ENCODE measurements around the gene PRDM16.

DNA sequence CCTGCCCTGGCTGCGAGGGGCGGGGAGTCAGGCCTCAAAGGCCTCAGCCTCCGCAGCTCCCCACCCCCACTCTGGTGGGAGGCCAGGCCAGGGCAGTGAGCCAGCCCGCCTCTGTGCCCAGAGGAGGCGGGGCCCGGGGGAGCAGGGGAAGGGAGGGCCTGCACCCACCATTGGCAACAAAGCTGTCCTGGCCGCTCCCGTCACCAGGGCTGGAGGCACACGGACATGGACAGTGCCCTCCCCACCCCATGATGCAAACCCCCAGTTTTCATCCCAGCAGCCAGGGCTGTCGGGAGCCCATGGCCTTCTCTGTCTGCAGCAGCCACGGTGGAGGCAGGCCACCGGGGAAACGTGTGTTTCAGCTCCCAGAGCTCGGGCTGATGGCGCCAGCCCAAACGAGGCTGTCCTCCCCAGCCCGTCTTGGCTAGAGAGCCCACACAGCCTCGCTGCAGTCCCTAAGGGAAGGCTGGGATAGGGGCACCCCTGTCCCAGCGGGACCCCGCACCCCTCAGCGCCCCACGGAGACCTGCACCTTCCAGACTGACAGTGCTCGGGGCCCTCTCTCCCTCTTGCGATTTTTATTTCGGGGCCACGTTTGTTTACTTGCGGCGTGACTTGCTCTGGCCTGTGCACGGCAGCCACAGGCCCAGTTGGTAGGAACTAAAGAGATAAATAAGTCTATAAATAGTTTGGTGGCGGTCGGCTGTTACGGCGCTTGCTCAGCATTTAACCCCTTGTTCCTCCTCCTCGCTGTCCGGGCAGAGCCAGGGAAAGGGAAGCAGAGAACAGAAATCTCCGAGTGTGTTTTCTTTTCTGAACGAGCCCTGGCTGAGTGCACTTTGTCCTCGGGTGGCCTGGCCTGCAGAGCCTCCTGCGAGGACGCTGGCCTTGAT is 101.8 kb downstream of the PRDM16 start:
- TF ChIP-seq FOS (IDR thresholded peaks at IDR 0.05; ENCODE audit: low read depth, low read length) (no peak), CEBPB (IDR thresholded peaks at IDR 0.05; ENCODE audit: low read depth, low read length) (no peak), NFE2L2 (IDR thresholded peaks at IDR 0.05; ENCODE audit: low read depth, low read length) (no peak), RAD21 (IDR thresholded peaks at IDR 0.05; ENCODE audit: low read length) (no peak), MXI1 (IDR thresholded peaks at IDR 0.05; ENCODE audit: borderline replicate concordance, low read depth, low read length) (no peak), CHD1 (IDR thresholded peaks at IDR 0.05; ENCODE audit: low read depth, low read length) (no peak), MAZ (IDR thresholded peaks at IDR 0.05; ENCODE audit: borderline replicate concordance, low read depth, low read length) (no peak), POLR2A (IDR thresholded peaks at IDR 0.05; ENCODE audit: low read depth, low read length) (no peak), RFX5 (IDR thresholded peaks at IDR 0.05; ENCODE audit: low read depth, low read length) (no peak), MAFK (IDR thresholded peaks at IDR 0.05; ENCODE audit: low read depth, low read length) (no peak), SMC3 (IDR thresholded peaks at IDR 0.05; ENCODE audit: low read depth, low read length) (no peak)
- TF ChIP-seq, protein P1, sequence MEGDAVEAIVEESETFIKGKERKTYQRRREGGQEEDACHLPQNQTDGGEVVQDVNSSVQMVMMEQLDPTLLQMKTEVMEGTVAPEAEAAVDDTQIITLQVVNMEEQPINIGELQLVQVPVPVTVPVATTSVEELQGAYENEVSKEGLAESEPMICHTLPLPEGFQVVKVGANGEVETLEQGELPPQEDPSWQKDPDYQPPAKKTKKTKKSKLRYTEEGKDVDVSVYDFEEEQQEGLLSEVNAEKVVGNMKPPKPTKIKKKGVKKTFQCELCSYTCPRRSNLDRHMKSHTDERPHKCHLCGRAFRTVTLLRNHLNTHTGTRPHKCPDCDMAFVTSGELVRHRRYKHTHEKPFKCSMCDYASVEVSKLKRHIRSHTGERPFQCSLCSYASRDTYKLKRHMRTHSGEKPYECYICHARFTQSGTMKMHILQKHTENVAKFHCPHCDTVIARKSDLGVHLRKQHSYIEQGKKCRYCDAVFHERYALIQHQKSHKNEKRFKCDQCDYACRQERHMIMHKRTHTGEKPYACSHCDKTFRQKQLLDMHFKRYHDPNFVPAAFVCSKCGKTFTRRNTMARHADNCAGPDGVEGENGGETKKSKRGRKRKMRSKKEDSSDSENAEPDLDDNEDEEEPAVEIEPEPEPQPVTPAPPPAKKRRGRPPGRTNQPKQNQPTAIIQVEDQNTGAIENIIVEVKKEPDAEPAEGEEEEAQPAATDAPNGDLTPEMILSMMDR (conservative IDR thresholded peaks at IDR 0.05; ENCODE audit: low read depth, low read length), result no peak
- TF ChIP-seq, protein P2, sequence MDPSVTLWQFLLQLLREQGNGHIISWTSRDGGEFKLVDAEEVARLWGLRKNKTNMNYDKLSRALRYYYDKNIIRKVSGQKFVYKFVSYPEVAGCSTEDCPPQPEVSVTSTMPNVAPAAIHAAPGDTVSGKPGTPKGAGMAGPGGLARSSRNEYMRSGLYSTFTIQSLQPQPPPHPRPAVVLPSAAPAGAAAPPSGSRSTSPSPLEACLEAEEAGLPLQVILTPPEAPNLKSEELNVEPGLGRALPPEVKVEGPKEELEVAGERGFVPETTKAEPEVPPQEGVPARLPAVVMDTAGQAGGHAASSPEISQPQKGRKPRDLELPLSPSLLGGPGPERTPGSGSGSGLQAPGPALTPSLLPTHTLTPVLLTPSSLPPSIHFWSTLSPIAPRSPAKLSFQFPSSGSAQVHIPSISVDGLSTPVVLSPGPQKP (IDR thresholded peaks at IDR 0.05; ENCODE audit: borderline replicate concordance, low read depth, low read length), result no peak
- TF ChIP-seq, protein P3, sequence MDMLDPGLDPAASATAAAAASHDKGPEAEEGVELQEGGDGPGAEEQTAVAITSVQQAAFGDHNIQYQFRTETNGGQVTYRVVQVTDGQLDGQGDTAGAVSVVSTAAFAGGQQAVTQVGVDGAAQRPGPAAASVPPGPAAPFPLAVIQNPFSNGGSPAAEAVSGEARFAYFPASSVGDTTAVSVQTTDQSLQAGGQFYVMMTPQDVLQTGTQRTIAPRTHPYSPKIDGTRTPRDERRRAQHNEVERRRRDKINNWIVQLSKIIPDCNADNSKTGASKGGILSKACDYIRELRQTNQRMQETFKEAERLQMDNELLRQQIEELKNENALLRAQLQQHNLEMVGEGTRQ (IDR thresholded peaks at IDR 0.05; ENCODE audit: low read depth, low read length), result no peak
